ENCODE measurements around the gene KPNA6.
"Not testable (repeated sequence)": the region's sequence is repeated elsewhere in the genome, so short reads cannot be mapped to it uniquely, and the experiment has no call there.

KPNA6 gene

DNA sequence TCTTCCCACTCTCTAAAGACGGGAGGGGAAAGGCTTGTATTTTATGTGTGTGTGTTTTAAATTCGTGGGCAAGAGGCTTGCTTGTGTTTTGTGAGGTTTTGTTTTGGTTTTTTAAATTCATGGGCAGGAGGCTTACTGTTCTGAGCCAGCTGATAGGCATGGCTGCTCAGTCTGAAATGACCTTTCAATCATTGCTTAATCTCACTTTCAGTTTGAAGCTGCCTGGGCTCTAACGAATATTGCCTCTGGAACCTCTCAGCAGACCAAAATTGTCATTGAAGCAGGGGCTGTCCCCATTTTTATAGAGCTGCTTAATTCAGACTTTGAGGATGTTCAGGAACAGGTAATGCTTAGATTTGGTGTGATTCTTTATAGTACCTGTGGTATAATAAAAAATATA lies 51.3 kb downstream of the KPNA6 start:
- no peak overlapping the region for H3K4me2 ChIP-seq (ENCODE audit: low read depth, low read length, poor library complexity, severe bottlenecking)
- H2AFZ ChIP-seq (ENCODE audit: low read depth, low read length, severe bottlenecking) = no peak overlapping the region
- H3K36me3 ChIP-seq (ENCODE audit: low read length) = 0 out of 2 replicates have a peak, but pooled peaks cover 3% of the 10 kb centered on the region

DNA sequence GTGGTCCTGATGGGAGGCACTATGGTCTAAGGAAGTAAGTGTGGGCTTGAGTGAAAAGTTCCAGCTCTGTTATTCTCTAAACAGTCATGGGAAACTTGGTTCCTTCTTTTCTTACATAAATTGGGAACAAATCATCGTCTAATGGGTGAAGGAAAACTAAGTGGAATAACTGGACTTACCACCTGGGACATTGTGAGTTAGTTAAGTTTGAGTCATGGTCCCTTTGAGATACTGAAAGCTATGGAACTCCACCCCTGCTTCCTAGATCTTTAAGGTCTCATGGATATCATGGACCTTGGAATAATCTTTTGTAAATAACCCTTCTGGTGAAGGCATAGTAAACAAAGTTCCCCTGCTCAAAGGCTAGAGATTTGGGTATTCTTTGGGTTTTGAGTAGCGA lies 55.5 kb downstream of the KPNA6 start:
- Histone ChIP-seq H3K27me3 (ENCODE audit: low read length) (no peaks in the 10 kb centered on the region), H4K20me1 (ENCODE audit: low read depth, low read length) (no peaks in the 10 kb centered on the region), H3K4me3 (ENCODE audit: insufficient read depth, low read length, poor library complexity, severe bottlenecking) (no peak overlapping the region), H3F3A (ENCODE audit: insufficient read depth) (no peaks in the 10 kb centered on the region; the same call in 1 of the 2 replicates), H3K4me2 (ENCODE audit: low read depth, low read length, poor library complexity, severe bottlenecking) (no peak overlapping the region), H3K27ac (ENCODE audit: low read depth, low read length) (no peak overlapping the region), H2AFZ (ENCODE audit: low read depth, low read length, severe bottlenecking) (no peak overlapping the region), H3K9me3 (ENCODE audit: insufficient read depth, low read length) (no peaks in the 10 kb centered on the region), H3K36me3 (ENCODE audit: low read length) (0 out of 2 replicates have a peak, but pooled peaks cover 8% of the 10 kb centered on the region), H3K9me2 (replicated peaks; ENCODE audit: insufficient read depth, low read length) (no peaks in the 10 kb centered on the region), H3K79me2 (ENCODE audit: insufficient read depth, low read length) (no peaks in the 10 kb centered on the region), H3K9ac (ENCODE audit: low read length) (no peak overlapping the region)
- TF ChIP-seq, protein P1, sequence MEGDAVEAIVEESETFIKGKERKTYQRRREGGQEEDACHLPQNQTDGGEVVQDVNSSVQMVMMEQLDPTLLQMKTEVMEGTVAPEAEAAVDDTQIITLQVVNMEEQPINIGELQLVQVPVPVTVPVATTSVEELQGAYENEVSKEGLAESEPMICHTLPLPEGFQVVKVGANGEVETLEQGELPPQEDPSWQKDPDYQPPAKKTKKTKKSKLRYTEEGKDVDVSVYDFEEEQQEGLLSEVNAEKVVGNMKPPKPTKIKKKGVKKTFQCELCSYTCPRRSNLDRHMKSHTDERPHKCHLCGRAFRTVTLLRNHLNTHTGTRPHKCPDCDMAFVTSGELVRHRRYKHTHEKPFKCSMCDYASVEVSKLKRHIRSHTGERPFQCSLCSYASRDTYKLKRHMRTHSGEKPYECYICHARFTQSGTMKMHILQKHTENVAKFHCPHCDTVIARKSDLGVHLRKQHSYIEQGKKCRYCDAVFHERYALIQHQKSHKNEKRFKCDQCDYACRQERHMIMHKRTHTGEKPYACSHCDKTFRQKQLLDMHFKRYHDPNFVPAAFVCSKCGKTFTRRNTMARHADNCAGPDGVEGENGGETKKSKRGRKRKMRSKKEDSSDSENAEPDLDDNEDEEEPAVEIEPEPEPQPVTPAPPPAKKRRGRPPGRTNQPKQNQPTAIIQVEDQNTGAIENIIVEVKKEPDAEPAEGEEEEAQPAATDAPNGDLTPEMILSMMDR (IDR thresholded peaks at IDR 0.05; ENCODE audit: insufficient read depth, low read length, poor library complexity, severe bottlenecking) = no peak

More for the DNA sequence above, 51.3 kb downstream of the KPNA6 start:
- H3K9ac ChIP-seq (ENCODE audit: low read length) = no peak overlapping the region
- no peaks in the 10 kb centered on the region; the same call in 1 of the 2 replicates for H3F3A ChIP-seq (ENCODE audit: insufficient read depth)
- H3K79me2 ChIP-seq (ENCODE audit: insufficient read depth, low read length) = 0 out of 2 replicates have a peak, but pooled peaks cover 2% of the 10 kb centered on the region
- no peak for TF ChIP-seq EZH2phosphoT487 (conservative IDR thresholded peaks at IDR 0.05; ENCODE audit: low read length)
- TF ChIP-seq, protein P1 (IDR thresholded peaks at IDR 0.05; ENCODE audit: insufficient read depth, low read length, poor library complexity, severe bottlenecking) = no peak
- H4K20me1 ChIP-seq (ENCODE audit: low read depth, low read length) = no peaks in the 10 kb centered on the region
- no peak overlapping the region for H3K4me3 ChIP-seq (ENCODE audit: insufficient read depth, low read length, poor library complexity, severe bottlenecking)
- no peaks in the 10 kb centered on the region for H3K9me3 ChIP-seq (ENCODE audit: insufficient read depth, low read length)
- no peak overlapping the region for H3K27ac ChIP-seq (ENCODE audit: low read depth, low read length)
- no peaks in the 10 kb centered on the region for H3K27me3 ChIP-seq (ENCODE audit: low read length)
- no peaks in the 10 kb centered on the region for H3K9me2 ChIP-seq (replicated peaks; ENCODE audit: insufficient read depth, low read length)

DNA sequence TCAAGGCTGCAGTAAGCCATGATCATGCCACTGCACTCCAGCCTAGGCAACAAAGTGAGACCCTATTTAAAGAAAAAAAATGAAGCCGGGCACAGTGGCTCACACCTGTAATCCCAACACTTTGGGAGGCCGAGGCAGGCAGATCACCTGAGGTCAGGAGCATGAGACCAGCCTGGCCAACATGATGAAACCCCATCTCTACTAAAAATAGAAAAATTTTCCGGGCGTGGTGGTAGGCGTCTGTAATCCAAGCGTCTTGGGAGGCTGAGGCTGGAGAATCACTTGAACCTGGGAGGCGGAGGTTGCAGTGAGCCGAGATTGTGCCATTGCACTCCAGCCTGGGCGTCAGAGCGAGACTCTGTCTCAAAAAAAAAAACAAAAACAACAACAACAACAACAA lies 57.8 kb downstream of the KPNA6 start:
- H3K36me3 ChIP-seq (ENCODE audit: low read length); H2AFZ ChIP-seq (ENCODE audit: low read depth, low read length, severe bottlenecking); H3K27me3 ChIP-seq (ENCODE audit: low read length): not testable (repeated sequence)

DNA sequence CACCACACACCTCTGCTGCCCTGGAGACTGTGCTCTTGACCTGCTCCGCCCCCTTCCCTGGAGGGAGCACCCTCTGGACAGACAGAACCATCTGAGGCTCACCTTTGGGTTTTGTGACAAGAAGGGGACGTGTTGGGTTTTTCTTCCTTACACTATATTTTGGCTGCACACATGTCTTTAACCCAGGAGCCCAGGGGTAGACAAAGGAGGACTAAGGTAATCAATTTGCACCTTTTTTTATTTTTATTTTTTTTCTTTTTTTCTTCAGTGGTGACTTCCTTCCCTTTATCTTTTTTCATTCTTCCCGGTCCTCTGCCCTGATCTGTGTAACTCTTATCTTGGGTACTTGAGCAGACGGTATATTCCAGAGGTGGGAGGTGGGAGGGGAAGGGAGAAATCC lies 63.1 kb downstream of the KPNA6 start:
- Histone ChIP-seq H3K4me3 (ENCODE audit: insufficient read depth, low read length, poor library complexity, severe bottlenecking) (no peak overlapping the region), H3K9me2 (replicated peaks; ENCODE audit: insufficient read depth, low read length) (no peaks in the 10 kb centered on the region), H2AFZ (ENCODE audit: low read depth, low read length, severe bottlenecking) (no peak overlapping the region), H3K27me3 (ENCODE audit: low read length) (no peaks in the 10 kb centered on the region), H3K9ac (ENCODE audit: low read length) (no peak overlapping the region), H3K79me2 (ENCODE audit: insufficient read depth, low read length) (no peaks in the 10 kb centered on the region), H3K27ac (ENCODE audit: low read depth, low read length) (no peak overlapping the region), H3K4me2 (ENCODE audit: low read depth, low read length, poor library complexity, severe bottlenecking) (no peak overlapping the region), H3K9me3 (ENCODE audit: insufficient read depth, low read length) (no peaks in the 10 kb centered on the region), H3K36me3 (ENCODE audit: low read length) (peaks cover 11% of the 10 kb centered on the region; the same call in 1 of the 2 replicates), H3F3A (ENCODE audit: insufficient read depth) (no peaks in the 10 kb centered on the region; the same call in 1 of the 2 replicates), H4K20me1 (ENCODE audit: low read depth, low read length) (no peaks in the 10 kb centered on the region)
- TF ChIP-seq EZH2phosphoT487 (conservative IDR thresholded peaks at IDR 0.05; ENCODE audit: low read length) = no peak
- TF ChIP-seq, protein P1 (IDR thresholded peaks at IDR 0.05; ENCODE audit: insufficient read depth, low read length, poor library complexity, severe bottlenecking) = no peak

More for the DNA sequence above, 57.8 kb downstream of the KPNA6 start:
- not testable (repeated sequence) for H3K4me2 ChIP-seq (ENCODE audit: low read depth, low read length, poor library complexity, severe bottlenecking); H3K27ac ChIP-seq (ENCODE audit: low read depth, low read length); H3K9me3 ChIP-seq (ENCODE audit: insufficient read depth, low read length); H3K4me3 ChIP-seq (ENCODE audit: insufficient read depth, low read length, poor library complexity, severe bottlenecking); H3K79me2 ChIP-seq (ENCODE audit: insufficient read depth, low read length); H4K20me1 ChIP-seq (ENCODE audit: low read depth, low read length); H3K9me2 ChIP-seq (replicated peaks; ENCODE audit: insufficient read depth, low read length); H3K9ac ChIP-seq (ENCODE audit: low read length); H3F3A ChIP-seq (ENCODE audit: insufficient read depth)

All from SU-DHL-6 (cell line).